DND-41 (cell line): ENCODE results near the gene BTG2.

Source experiments
- CTCF ChIP-seq: IDR thresholded peaks from 2 replicates; pipeline ENCODE4 v1.5.1; 2012; ENCODE audit warnings: borderline replicate concordance, low read length, moderate library complexity, mild to moderate bottlenecking; ENCODE audit not compliant: poor library complexity, severe bottlenecking; ENCODE audit errors: extremely low read depth
- EZH2 ChIP-seq: IDR thresholded peaks from 3 replicates; pipeline ENCODE4 v1.6.1; 2012; ENCODE audit warnings: borderline replicate concordance, low read depth, mild to moderate bottlenecking, moderate library complexity, low read length, inconsistent platforms; ENCODE audit not compliant: severe bottlenecking

- TF ChIP-seq CTCF = no peak
- no peak for TF ChIP-seq EZH2
Observed at GRCh38 chr1:203302456-203302855, 2.9 kb upstream of the BTG2 start.
